ENCODE results near the gene STX5.

- no peak for TF ChIP-seq EZH2 (optimal IDR thresholded peaks at IDR 0.05; ENCODE audit: low read depth, low read length)
- no peak for TF ChIP-seq CTCF (IDR thresholded peaks at IDR 0.05; ENCODE audit: low read length)
- TF ChIP-seq EZH2phosphoT487 (IDR thresholded peaks at IDR 0.05; ENCODE audit: low read length): no peak
These were observed 42.3 kb downstream of the STX5 start for GRCh38 chr11:62789576-62789975.

Data from MM.1S (cell line).